IMR-90 (cell line): ENCODE measurements around the gene SOX5. TPM values are rescaled to one million over a fixed set of nuclear protein-coding genes. Genes with fewer than 3 reads are reported as not detected.

Experiments
- ATAC-seq: fragments of 200-7000 bp; cut with Tn5 transposase; 2 replicates; pipeline ENCODE4 v1.9.1; 2020; ENCODE audit warnings: low read depth, mild to moderate bottlenecking, moderate library complexity
- BruUV-seq: library from RNA; stranded (reverse); fragments of 400-500 nt; replicated peaks from 2 replicates; lab custom pipeline; 2021; lab: Mats Ljungman, UMichigan
- CTCF ChIA-PET: fragments of 300-600 bp; formaldehyde crosslinking; extraction: SDS; loops from one replicate; lab custom pipeline; 2021; ENCODE audit warnings: antibody characterized with exemption; lab: Yijun Ruan, JAX
- POLR2A ChIA-PET: fragments of 300-600 bp; sonication (Branson Sonifier 250); formaldehyde crosslinking; loops from one replicate; lab custom pipeline; 2022; ENCODE audit warnings: antibody characterized with exemption; ENCODE audit not compliant: unreplicated experiment; lab: Charles Lee
- DNase-seq: peaks from one replicate; pipeline ENCODE4 v3.0.0; 2013
- H2AFZ ChIP-seq: replicated peaks from 2 replicates; pipeline ENCODE3; 2013; ENCODE audit warnings: low read length, mild to moderate bottlenecking; ENCODE audit not compliant: poor library complexity
- H2AK5ac ChIP-seq: 2 replicates; pipeline ENCODE4 v1.6.1; 2013; ENCODE audit warnings: low read depth, low read length, inconsistent platforms
- H2AK9ac ChIP-seq: replicated peaks from 2 replicates; pipeline ENCODE3; 2013; ENCODE audit warnings: mild to moderate bottlenecking, low read depth, low read length, moderate library complexity; ENCODE audit not compliant: poor library complexity
- H2BK120ac ChIP-seq: 2 replicates; pipeline ENCODE4 v1.6.1; 2013; ENCODE audit warnings: low read depth, low read length, inconsistent platforms
- H2BK15ac ChIP-seq: 3 replicates; pipeline ENCODE4 v1.6.1; 2013; ENCODE audit warnings: low read depth, low read length, inconsistent platforms
- H2BK20ac ChIP-seq: 2 replicates; pipeline ENCODE4 v1.6.1; 2013; ENCODE audit warnings: low read depth, mild to moderate bottlenecking, inconsistent platforms, low read length, moderate library complexity
- H2BK5ac ChIP-seq: 2 replicates; pipeline ENCODE4 v1.6.1; 2013; ENCODE audit warnings: mild to moderate bottlenecking, low read depth, low read length, inconsistent platforms; ENCODE audit not compliant: poor library complexity, severe bottlenecking
- H3K14ac ChIP-seq: replicated peaks from 2 replicates; pipeline ENCODE4 v1.6.1; 2013; ENCODE audit warnings: low read depth, low read length, inconsistent platforms
- H3K18ac ChIP-seq: 2 replicates; pipeline ENCODE4 v1.6.1; 2013; ENCODE audit warnings: low read depth, low read length, control low read depth
- H3K23ac ChIP-seq: 2 replicates; pipeline ENCODE4 v1.6.1; 2013; ENCODE audit warnings: low read depth, low read length, inconsistent platforms
- H3K27ac ChIP-seq: 2 replicates; pipeline ENCODE4 v1.5.1; 2013; ENCODE audit warnings: mild to moderate bottlenecking, control low read depth, low read length; ENCODE audit not compliant: insufficient read depth
- H3K27me3 ChIP-seq: 2 replicates; pipeline ENCODE4 v1.6.1; 2013; ENCODE audit warnings: low read length; ENCODE audit not compliant: control insufficient read depth, insufficient read depth
- H3K36me3 ChIP-seq: 2 replicates; pipeline ENCODE4 v1.6.1; 2013; ENCODE audit warnings: low read length, mixed read lengths; ENCODE audit not compliant: control insufficient read depth, insufficient read depth
- H3K4ac ChIP-seq: 2 replicates; pipeline ENCODE4 v1.6.1; 2013; ENCODE audit warnings: low read depth, low read length, inconsistent platforms
- H3K4me1 ChIP-seq: 2 replicates; pipeline ENCODE4 v1.6.1; 2013; ENCODE audit warnings: low read length, mixed read lengths; ENCODE audit not compliant: control insufficient read depth, insufficient read depth
- H3K4me2 ChIP-seq: 2 replicates; pipeline ENCODE4 v1.6.1; 2013; ENCODE audit warnings: low read depth, mild to moderate bottlenecking, control low read depth, low read length, moderate library complexity
- H3K4me3 ChIP-seq: 2 replicates; pipeline ENCODE4 v1.5.1; 2013; ENCODE audit warnings: low read depth, mild to moderate bottlenecking, control low read depth, low read length, moderate library complexity; ENCODE audit not compliant: insufficient read depth
- H3K56ac ChIP-seq: 2 replicates; pipeline ENCODE4 v1.6.1; 2013; ENCODE audit warnings: low read length, inconsistent platforms; ENCODE audit not compliant: insufficient read depth; ENCODE audit errors: extremely low read depth
- H3K79me1 ChIP-seq, 2 experiments: 2 replicates each; pipeline ENCODE4 v1.6.1; 2013; ENCODE audit warnings: low read length in 2 of 2, inconsistent platforms in 1 of 2, low read depth in 1 of 2
- H3K9ac ChIP-seq: 2 replicates; pipeline ENCODE4 v1.6.1; 2013; ENCODE audit warnings: low read depth, low read length, control low read depth
- H3K9me1 ChIP-seq: 2 replicates; pipeline ENCODE4 v1.6.1; 2013; ENCODE audit warnings: low read length, inconsistent platforms; ENCODE audit not compliant: insufficient read depth
- H3K9me3 ChIP-seq: 2 replicates; pipeline ENCODE4 v1.6.1; 2013; ENCODE audit warnings: low read length; ENCODE audit not compliant: control insufficient read depth, insufficient read depth
- H4K20me1 ChIP-seq: 2 replicates; pipeline ENCODE4 v1.6.1; 2013; ENCODE audit warnings: low read length, inconsistent platforms; ENCODE audit not compliant: insufficient read depth
- H4K5ac ChIP-seq: 2 replicates; pipeline ENCODE4 v1.6.1; 2013; ENCODE audit warnings: mild to moderate bottlenecking, low read depth, low read length, control low read depth
- H4K8ac ChIP-seq, 2 experiments: 2 replicates each; pipeline ENCODE4 v1.6.1; 2013; ENCODE audit warnings: low read depth in 2 of 2, low read length in 2 of 2, control low read depth in 1 of 2, inconsistent platforms in 1 of 2
- H4K91ac ChIP-seq: 2 replicates; pipeline ENCODE4 v1.6.1; 2013; ENCODE audit warnings: low read depth, low read length, inconsistent platforms; ENCODE audit not compliant: insufficient read depth
- CTCF ChIP-seq: conservative IDR thresholded peaks from 2 replicates; pipeline ENCODE4 v1.5.1; 2012; ENCODE audit warnings: mild to moderate bottlenecking, low read depth, low read length, improper control_type of control experiment
- MAFK ChIP-seq: IDR thresholded peaks from 2 replicates; pipeline ENCODE4 v1.6.1; 2012; ENCODE audit warnings: low read depth, low read length, improper control_type of control experiment
- MAZ ChIP-seq: IDR thresholded peaks from 2 replicates; pipeline ENCODE4 v1.6.1; 2012; ENCODE audit warnings: low read depth, mild to moderate bottlenecking, low read length, improper control_type of control experiment, moderate library complexity, borderline replicate concordance
- RAD21 ChIP-seq: IDR thresholded peaks from 2 replicates; pipeline ENCODE4 v1.6.1; 2012; ENCODE audit warnings: low read length, improper control_type of control experiment
- RFX5 ChIP-seq: IDR thresholded peaks from 2 replicates; pipeline ENCODE4 v1.8.0; 2012; ENCODE audit warnings: low read depth, mild to moderate bottlenecking, low read length, moderate library complexity
- USF2 ChIP-seq: fragments of 150-350 bp; IDR thresholded peaks from 2 replicates; pipeline ENCODE4 v1.6.1; 2017; ENCODE audit warnings: mild to moderate bottlenecking, antibody characterized with exemption, low read length, low read depth
- WGBS, 2 experiments: methylation state at CpG; one replicate each; pipeline versions ENCODE4 v1.1.5 to v1.1.7; 2013; ENCODE audit warnings: missing lambda C conversion rate in 2 of 2; ENCODE audit not compliant: insufficient read length in 1 of 2; ENCODE audit errors: extremely low coverage in 2 of 2; 5-methylcytosine and 5-hydroxymethylcytosine counted together
- dilution Hi-C: fragments of 300-500 bp; cut with HindIII; formaldehyde crosslinking; loops from one replicate; pipeline ENCODE4 v1.14.3; 2018; ENCODE audit warnings: low sequenced_read_pairs; ENCODE audit not compliant: unreplicated experiment
- in situ Hi-C: fragments of 300-500 bp; cut with MboI; formaldehyde crosslinking; loops from 3 replicates; pipeline ENCODE4 v1.14.3; 2019; ENCODE audit warnings: low sequenced_read_pairs, inconsistent platforms, mixed read lengths
- intact Hi-C: fragments of 100-400 bp; cut with micrococcal nuclease; formaldehyde crosslinking; loops from 2 replicates; pipeline ENCODE4 v1.10.0; 2022
- polyA plus RNA-seq, 3 experiments: library from polyadenylated mRNA; depleted of rRNA; stranded (reverse); fragments of >200 nt; gene quantifications; 2 replicates each; pipeline ENCODE4 v1.2.3, GENCODE V29; 2012; ENCODE audit warnings: low replicate concordance in 1 of 3
- total RNA-seq: library from RNA; depleted of rRNA; stranded (reverse); fragments of >200 nt; gene quantifications from 2 replicates; pipeline ENCODE4 v1.2.3, GENCODE V29; 2012

SOX5 gene
- total and polyA plus RNA-seq, 2 of the 4 experiments (the other 2 are of a cell fraction) = 1.1 to 13.1 TPM

DNA sequence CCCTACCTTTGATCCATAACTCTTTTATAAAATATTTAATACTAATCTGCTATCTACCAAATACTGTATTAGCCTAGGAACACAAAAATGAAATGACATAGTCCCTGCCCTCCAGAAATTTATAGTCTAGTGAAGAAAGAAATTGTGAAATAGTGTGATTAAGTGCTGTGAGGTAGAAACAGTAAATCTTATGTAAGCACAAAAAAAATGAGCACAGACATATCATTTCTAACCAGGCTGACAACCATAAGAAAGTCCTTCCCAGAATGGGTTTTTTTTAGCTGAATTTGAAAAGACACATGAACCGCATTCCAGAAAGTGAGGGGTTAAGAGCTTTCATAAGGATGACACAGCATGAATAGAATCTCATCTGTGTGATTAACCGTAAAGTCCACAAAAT, 145.9 kb downstream of the SOX5 start:
- POLR2A ChIA-PET = no interaction called here

More for the DNA sequence above, 145.9 kb downstream of the SOX5 start:
- no CpG with 5 or more reads among the region's 2 CpGs for WGBS, 2 experiments
- H3K14ac ChIP-seq = no peak overlapping the region
- intact Hi-C loops = no loop called here
- H2AFZ ChIP-seq = no peak overlapping the region
- no peak overlapping the region for H2AK5ac ChIP-seq
- no peaks in the 10 kb centered on the region for H3K4me1 ChIP-seq
- no peak for DNase-seq
- H3K9me3 ChIP-seq = no peaks in the 10 kb centered on the region
- 0 out of 2 replicates have a peak, but pooled peaks cover 2% of the 10 kb centered on the region for H3K9me1 ChIP-seq
- H3K27ac ChIP-seq = no peak overlapping the region
- no peak overlapping the region for H3K23ac ChIP-seq
- H4K20me1 ChIP-seq = no peaks in the 10 kb centered on the region
- no peak overlapping the region for H2BK5ac ChIP-seq
- H3K4ac ChIP-seq = no peak overlapping the region
- in situ Hi-C loops = no loop called here
- CTCF ChIA-PET = no interaction called here
- H3K56ac ChIP-seq = no peak overlapping the region
- H4K91ac ChIP-seq = no peak overlapping the region
- dilution Hi-C loops = no loop called here
- no peak overlapping the region for H2BK20ac ChIP-seq
- no peak overlapping the region for H4K8ac ChIP-seq
- H3K36me3 ChIP-seq = no peaks in the 10 kb centered on the region
- H3K18ac ChIP-seq = no peak overlapping the region
- H2BK120ac ChIP-seq = no peak overlapping the region
- no peaks in the 10 kb centered on the region for H3K27me3 ChIP-seq
- H3K79me1 ChIP-seq = no peaks in the 10 kb centered on the region
- H2AK9ac ChIP-seq = no peak overlapping the region
- TF ChIP-seq MAFK (no peak), RFX5 (no peak), MAZ (no peak), USF2 (no peak), CTCF (no peak), RAD21 (no peak)
- no peak overlapping the region for H2BK15ac ChIP-seq
- no peak overlapping the region for H3K4me2 ChIP-seq
- no peak overlapping the region for H4K5ac ChIP-seq
- no peak for ATAC-seq
- no TSS peak for BruUV-seq
- no peak overlapping the region for H3K4me3 ChIP-seq
- no peak overlapping the region for H3K9ac ChIP-seq
